Kidney epithelial cell (primary cell): ENCODE measurements around the gene KIF5A. TPM values are rescaled to one million over a fixed set of nuclear protein-coding genes. Genes with fewer than 3 reads are reported as not detected.

Experiments used
- DNase-seq: peaks from one replicate; pipeline ENCODE4 v3.0.0-alpha.2; 2010; ENCODE audit warnings: low read depth
- H3K27me3 ChIP-seq: 2 replicates; pipeline ENCODE4 v1.6.0; 2011; ENCODE audit warnings: low read length; ENCODE audit not compliant: control insufficient read depth, insufficient read depth
- H3K36me3 ChIP-seq: 2 replicates; pipeline ENCODE4 v1.5.1; 2011; ENCODE audit warnings: low read length; ENCODE audit not compliant: control insufficient read depth, insufficient read depth
- H3K4me3 ChIP-seq: 2 replicates; pipeline ENCODE4 v1.5.1; 2011; ENCODE audit warnings: low read depth, mild to moderate bottlenecking, control low read depth, low read length
- total RNA-seq: library from RNA; depleted of rRNA; stranded (reverse); fragments of >200 nt; gene quantifications from 2 replicates; pipeline ENCODE4 v1.2.3, GENCODE V29; 2015
- TF ChIP-seq, protein P1 (sequence below): IDR thresholded peaks from 2 replicates; pipeline ENCODE4 v1.5.1; 2011; ENCODE audit warnings: mild to moderate bottlenecking, moderate library complexity, low read length, control low read depth, inconsistent platforms; ENCODE audit not compliant: insufficient read depth, poor library complexity, severe bottlenecking

Gene KIF5A
- total RNA-seq, 1 donor from 2014 or later: 1.9 TPM

DNA sequence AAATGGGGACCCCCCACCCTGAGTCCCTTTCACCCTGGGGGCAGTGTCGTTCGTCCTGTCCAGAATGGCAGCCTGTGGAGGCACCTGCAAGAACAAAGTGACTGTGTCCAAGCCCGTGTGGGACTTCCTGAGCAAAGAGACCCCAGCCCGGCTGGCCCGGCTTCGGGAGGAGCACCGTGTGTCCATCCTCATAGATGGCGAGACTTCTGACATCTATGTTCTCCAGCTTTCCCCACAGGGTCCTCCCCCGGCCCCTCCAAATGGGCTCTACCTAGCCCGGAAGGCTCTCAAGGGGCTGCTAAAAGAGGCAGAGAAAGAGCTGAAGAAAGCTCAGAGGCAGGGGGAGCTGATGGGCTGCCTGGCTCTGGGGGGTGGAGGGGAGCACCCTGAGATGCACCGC is 57.0 kb downstream of the KIF5A start:
- Histone ChIP-seq H3K36me3 (no peaks in the 10 kb centered on the region), H3K27me3 (peaks cover 13% of the 10 kb centered on the region), H3K4me3 (no peak overlapping the region)
- TF ChIP-seq, protein P1, sequence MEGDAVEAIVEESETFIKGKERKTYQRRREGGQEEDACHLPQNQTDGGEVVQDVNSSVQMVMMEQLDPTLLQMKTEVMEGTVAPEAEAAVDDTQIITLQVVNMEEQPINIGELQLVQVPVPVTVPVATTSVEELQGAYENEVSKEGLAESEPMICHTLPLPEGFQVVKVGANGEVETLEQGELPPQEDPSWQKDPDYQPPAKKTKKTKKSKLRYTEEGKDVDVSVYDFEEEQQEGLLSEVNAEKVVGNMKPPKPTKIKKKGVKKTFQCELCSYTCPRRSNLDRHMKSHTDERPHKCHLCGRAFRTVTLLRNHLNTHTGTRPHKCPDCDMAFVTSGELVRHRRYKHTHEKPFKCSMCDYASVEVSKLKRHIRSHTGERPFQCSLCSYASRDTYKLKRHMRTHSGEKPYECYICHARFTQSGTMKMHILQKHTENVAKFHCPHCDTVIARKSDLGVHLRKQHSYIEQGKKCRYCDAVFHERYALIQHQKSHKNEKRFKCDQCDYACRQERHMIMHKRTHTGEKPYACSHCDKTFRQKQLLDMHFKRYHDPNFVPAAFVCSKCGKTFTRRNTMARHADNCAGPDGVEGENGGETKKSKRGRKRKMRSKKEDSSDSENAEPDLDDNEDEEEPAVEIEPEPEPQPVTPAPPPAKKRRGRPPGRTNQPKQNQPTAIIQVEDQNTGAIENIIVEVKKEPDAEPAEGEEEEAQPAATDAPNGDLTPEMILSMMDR: no peak
- no peak for DNase-seq

DNA sequence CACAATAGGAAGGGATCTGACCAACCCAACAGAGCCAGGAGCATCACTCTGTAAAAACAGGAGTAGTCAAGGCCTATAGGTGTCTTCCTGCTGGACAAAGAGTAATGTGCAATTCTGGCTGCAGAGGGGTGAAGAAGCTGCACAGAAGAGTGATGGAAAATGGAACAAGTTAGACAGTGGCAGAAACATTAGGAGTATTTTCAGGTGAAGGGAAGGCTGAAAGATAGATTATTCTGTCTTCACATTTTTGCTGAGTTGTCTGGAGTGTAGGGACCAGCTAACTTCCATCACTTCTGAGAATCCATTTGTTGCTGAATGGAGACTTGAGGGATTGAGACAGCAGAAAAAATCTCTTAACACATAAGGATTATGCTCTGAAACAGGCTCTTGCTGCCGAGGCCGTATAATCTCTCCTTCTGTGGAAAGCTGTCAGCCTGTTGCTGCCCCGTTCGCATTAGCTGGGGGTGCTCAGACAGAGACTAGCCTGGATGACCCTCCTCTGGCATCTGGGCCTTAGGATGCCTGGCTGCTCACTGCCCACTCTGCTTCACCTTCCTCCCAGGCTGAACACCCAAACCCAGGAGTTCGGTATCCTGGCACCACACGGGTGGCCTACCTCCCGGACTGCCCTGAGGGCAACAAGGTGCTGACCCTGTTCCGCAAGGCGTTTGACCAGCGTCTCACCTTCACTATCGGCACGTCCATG is 58.3 kb downstream of the KIF5A start:
- TF ChIP-seq, protein P1: no peak
- DNase-seq: no peak
- Histone ChIP-seq H3K27me3 (peaks cover 17% of the 10 kb centered on the region), H3K36me3 (no peaks in the 10 kb centered on the region), H3K4me3 (no peak overlapping the region)

DNA sequence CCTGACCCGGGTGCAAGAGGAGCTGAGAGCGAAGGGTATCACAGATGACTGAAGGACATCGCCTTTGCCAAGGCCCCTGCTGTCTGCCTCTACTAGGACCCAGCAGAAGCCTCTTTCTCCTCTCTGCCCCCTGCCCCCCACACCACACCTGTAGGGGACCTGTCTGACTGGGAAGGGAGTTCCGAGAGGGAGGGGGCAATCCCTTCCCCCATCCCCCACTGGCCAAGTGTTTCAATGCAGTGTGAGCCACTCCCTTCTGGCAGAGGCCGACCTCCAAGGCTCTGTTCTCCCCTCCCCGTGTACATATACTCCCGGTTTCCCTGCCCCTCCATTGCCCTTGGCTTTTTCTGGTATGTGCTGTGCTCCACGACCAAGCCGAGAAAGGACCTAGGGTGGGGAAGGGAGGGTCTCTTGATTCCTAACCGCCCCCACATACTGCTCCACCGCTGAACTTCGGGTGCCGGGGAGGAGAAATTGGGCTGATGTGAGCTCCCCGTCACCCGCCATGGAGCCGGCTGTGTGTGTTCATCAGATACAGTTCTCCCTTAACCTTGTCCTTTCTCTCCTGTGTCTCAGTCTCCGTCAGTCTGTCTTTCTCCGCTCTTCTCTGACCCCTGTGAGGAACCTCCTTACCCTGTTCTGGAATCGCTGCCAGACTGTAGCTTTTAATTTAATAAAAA is 59.4 kb downstream of the KIF5A start:
- TF ChIP-seq, protein P1: no peak
- Histone ChIP-seq H3K36me3 (no peaks in the 10 kb centered on the region), H3K4me3 (no peak overlapping the region), H3K27me3 (peaks cover 20% of the 10 kb centered on the region)
- no peak for DNase-seq

DNA sequence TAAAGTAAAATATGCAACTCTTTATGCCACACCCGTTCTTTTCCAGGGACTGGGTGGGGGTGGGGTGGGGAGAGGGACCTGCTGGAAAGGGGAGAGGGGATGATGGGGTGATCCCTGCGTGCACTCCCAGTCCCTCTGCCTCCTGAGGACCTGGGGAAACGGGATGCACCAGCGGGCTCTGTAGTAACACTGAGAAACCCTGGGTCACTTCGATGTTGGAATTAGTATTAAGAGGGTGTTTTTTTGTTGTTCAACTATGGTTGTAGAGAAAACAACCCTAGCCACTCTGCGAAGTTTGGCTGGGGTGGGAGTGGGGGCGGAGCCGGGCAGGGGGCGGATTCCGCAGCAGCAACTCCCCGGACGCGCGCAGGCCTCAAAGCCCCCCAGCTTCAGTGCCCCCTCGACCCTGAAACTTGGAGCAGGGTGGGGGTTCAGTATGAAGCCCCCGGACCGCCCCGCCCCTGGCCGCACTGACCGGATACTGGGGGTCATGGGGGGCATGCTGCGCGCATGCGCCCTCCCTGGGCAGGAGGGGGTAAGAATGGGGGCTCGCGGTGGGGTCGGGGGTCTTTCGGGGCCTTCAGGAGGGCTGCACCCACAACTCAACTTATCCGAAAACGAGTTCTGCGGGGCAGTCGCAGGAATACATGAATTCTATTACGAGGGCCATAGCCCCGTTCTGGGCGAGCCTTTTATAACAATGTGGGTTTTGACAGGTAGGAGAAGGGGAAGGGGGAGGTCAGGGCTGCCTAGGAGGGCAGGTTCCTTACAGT is 60.1 kb downstream of the KIF5A start:
- TF ChIP-seq, protein P1: no peak
- no peak overlapping the region for H3K4me3 ChIP-seq
- H3K36me3 ChIP-seq: no peaks in the 10 kb centered on the region
- peaks cover 22% of the 10 kb centered on the region for H3K27me3 ChIP-seq
- no peak for DNase-seq

DNA sequence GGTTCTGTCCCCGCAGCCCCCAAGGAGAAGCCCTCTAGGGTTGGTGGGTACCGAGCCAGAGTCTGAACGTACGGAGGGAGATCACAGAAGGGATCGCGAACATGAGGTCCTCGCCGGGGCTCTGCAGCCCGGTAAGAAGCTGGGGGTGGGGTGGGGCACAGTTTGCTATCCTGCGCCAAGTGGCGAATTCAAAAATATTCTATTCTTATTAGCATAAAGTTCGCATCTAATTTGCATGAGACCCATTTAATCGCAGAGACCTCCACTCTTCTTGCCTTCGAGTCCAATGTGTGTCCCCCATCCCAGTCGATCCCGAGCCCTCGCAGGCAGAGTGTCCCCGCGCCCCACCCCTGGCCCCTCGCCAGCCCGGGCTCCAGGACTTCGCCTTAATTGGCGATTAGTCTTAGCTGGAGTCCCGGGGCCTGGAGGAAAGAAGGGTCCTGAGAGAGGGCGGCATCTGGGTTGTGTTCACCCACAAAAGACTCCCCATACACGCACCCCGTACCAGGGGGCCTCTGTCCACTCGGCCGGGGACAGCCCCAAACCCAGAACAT is 60.8 kb downstream of the KIF5A start:
- TF ChIP-seq, protein P1: no peak
- H3K36me3 ChIP-seq: no peaks in the 10 kb centered on the region
- peak overlapping the region; percentile 61 for H3K4me3 ChIP-seq
- DNase-seq: no peak
- peaks cover 23% of the 10 kb centered on the region for H3K27me3 ChIP-seq
